ENCODE results near the gene LRRC4C.

DNA sequence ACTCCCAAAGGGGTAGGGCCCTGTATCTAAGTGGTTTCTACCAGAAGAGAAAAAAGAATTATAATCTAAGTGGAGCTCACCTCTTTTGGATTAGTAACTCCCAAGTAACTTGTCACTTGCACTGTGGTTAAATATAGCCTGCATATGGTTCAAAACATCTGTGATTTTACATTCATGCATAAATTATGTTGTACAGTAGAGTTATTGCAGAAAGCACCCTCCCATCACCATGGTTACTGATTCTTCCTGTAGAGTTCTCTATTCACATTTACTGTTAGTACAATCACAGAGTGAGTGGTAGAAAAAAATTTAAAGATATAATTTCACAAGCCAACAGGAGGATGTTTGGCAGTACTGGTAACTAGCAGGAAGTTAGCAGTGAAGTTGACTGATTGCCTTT is 80.4 kb downstream of the LRRC4C start:
- TF ChIP-seq POLR2A (IDR thresholded peaks at IDR 0.05; ENCODE audit: low read depth, low read length) (no peak), POLR2AphosphoS5 (IDR thresholded peaks at IDR 0.05; ENCODE audit: low read depth, low read length) (no peak)

Data from GM12892 (cell line).